Activated effector memory CD4-positive, alpha-beta T cell treated with Interleukin-2 at 50 U/mL for 16 hours (primary cell): ENCODE measurements around the gene RPS6KA2.

Experiments
- DNase-seq: peaks from one replicate; pipeline ENCODE4 v3.0.0-alpha.2; 2020

Gene RPS6KA2

DNA sequence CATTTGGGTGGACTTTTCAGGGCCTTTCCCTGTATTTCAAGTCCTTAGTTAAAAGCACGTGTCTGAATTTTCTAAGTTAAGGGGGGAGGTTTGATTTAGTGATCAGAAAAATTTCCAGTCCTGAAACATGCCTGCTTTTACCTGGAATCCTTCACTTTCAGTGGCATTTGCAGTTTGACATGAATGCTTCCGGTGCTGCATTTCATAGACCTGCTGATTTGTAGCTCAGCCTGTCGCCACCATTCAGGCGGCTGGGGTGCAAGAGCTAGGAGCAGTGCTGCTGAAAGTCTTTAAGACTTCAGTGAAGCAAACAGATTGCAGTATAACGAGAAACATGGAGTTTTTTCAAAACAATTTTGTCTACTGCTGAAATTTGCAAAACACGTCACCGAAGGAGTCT lies 14.0 kb downstream of the RPS6KA2 start:
- no peak for DNase-seq

DNA sequence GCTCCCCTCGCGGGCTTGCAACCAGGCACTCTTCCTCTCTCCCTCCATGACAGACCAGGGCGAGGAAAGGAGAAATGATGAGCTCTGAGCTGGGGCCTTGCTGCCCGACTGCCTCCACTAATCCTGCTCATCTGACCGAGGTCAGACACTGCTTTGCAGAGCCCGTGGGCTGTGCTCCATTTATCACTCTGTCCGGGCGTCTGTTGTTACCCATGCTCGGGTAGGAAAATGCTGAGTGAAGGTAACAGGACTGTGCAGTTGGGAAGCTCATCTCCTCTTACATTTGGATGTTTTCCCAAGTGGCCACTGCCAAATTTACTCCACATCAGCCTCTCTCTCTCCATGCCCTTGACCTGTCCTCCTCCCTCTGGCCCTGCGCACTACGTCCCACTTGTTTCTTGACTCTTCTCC lies 14.6 kb downstream of the RPS6KA2 start:
- DNase-seq: no peak

DNA sequence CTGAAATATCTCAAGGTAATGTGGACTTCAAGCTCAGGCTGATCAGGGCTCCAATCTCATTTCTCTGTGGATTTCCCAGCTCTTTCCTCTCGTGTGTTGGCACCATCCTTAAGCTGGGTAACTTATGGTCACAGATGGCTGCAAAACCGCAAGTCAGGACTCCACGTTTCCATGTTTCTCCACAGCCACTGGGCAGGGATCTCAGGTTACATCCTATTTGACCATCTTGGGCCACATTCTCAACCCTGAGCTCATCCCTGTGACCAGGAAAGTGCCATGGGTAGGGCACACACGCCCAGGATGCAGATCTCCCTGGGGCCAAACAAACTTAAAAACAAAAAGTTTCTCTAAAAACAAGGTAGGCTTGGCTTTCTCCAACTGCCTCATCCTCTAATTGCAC lies 15.4 kb downstream of the RPS6KA2 start:
- DNase-seq: no peak

DNA sequence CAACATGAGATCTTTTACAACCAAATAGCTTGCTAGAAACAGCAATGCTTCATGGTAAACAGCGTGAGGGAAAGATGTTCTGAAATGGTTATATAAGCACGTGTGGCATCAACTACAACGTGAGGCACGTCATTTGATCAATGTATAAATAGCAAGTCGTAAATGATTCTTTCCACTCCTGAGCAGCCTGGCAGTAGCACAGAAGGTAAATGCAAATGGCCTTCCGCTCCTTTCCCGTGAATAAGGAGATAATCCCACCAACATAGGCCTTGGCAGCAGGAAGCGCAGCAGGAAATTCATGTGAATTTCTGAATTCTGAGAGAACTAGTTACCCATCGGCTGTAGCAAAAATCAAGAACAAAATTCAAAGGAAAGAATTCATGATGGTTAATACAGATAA lies 17.0 kb downstream of the RPS6KA2 start:
- DNase-seq: no peak

DNA sequence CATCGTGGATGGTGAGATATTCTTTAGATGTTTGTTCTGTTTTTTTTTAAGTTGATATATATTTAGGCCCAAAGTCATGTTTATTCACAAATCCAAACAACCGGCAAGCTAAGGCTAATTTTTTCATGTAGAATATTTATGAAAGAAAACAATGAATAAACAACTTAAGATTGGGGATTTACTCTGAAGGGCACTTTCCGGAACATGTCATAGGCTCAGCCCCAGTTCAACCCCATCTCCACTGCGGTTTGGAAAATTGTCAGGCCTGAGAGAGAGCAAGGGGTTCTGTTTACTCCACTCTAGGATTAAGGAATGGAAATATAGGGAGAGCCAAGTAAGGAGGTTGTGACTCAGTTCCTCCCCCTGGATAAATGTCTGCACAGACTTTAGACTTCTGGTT lies 18.3 kb downstream of the RPS6KA2 start:
- no peak for DNase-seq

DNA sequence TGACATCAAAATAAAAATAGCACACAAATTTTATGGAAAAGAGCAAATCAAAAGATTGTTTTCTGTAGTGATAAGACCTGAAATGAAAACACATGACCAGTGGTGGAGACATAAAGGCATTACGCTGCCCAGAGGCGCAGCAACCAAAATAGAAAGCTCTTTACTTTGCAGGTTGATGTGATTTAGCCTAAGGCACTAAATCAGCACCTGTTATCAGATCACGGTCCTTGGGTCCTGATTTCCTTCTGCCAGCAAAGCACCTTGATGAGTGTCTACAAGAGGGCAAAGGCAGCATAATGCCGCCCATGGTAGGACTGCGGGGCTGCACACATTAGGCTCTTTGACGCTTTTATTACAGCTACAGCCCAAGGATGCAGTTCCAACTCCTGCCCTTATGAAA lies 21.3 kb downstream of the RPS6KA2 start:
- no peak for DNase-seq

DNA sequence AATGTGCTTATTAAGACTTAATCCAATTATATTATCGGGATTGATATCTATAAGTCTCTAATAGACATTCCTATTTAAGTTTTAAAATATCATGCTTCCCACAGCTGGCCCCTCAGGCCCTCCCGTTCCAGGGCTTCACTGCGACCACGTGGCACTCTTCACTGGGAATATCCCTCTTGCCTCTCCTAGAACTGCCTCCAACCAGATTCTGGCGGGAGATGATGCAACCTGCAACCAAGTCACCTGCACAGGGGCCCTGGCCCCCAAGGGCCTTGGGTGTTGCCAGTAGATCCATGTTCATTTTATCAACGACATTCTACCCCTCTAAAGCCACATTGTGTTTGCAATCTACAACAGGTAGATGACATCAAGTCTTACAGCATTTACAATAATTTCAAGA lies 22.1 kb downstream of the RPS6KA2 start:
- no peak for DNase-seq

DNA sequence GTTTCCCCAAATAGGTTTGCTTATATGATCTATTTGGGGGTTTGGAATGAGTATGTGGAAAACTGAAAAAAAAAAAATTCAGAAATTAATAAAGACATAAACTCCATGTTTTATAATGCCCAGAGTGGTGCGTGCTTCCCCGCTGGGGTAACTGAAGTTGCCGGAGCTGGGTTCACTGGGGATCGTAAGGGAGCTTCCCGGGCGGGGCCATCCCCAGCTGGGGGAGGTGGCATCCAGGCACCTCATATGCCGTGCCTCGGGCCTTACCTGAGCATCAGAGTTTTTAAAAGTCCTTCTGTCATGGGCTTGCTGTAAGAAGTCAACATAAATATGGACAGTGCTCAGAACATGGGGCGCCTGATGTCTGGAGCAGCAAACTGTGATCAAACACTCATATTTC lies 22.7 kb downstream of the RPS6KA2 start:
- DNase-seq: no peak

DNA sequence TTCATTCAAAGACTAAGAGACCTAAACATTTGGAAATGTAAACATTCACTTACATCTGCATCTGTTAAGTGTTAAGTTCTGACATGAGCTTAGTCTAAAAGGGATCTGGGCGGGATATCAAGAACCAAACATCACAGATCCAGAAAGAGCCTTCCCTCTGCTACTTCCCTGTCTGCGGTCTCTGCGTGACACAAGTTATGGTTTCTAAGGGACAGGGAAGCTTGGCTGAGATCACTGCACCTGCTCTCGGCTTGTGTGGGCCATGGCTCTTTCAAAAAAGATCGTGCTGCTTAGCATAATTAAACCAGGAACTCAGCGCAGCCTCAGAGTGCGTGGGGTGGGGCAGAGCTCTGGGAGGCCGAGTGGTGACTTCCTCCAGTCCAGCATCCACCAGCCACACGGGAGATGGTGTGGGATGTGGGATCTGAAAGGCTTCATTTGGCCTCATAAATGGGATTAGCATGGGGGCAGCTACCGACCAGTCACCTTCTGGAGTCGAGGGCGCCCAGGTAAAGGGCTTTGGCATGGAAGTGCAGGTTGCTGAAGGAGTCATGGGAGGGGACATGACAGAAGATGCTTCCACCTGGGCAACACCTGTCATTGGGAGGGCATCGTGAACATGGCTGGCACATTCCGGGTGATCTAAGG lies 23.9 kb downstream of the RPS6KA2 start:
- no peak for DNase-seq

DNA sequence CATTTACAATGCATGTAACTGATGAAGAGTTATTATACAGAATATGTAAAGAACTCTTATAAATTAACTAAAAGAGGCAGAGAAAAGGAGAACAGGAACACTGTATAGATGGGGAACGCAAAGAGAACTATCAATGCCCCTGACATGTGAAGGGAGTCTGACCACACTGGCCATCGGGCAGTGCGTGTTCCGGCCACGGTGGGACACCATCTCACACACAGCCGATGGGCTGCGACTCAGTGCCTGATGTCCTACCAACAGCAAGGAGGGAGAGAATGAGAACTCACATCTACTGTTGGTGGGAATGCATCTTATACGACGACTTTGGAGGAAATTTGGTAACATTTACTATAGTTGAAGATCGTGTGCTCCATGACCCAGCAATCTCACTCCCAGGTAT lies 25.1 kb downstream of the RPS6KA2 start:
- DNase-seq: no peak

DNA sequence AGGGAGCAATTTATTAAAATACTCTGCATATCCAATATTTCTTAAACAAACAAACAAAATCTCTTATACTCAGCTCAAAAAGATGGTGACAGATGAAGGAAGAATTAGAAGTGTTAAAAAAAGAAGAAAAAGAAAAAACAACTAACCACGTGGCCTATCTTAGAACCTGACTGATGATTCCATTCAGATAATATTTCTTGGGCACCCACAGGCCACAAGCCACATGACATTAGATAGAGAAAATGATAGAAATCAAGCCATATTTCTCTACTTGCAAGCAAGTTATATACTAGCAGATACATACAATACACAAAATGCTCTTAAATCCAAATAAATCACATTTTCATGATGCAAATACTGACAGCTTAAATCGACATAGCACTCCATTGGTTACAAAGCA lies 26.1 kb downstream of the RPS6KA2 start:
- DNase-seq: no peak

DNA sequence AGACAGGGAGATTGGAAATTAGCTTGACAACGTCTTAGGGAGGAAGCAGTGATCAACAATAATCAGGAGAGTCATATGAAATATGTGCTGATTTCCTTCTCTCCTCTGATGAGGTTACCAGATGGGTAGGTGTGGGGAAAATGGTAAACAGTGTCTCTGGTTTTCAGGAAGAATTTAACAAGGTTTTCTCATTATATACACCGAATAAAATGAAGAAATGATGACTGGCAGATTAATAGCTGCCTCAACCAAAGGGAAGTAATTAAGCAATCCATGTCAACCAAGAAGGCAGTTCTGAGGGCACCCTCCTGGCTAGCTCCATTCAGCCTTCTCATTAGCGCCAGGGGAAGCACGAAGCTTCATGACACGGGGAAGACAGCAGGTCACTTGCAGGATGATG lies 27.8 kb downstream of the RPS6KA2 start:
- DNase-seq: no peak

DNA sequence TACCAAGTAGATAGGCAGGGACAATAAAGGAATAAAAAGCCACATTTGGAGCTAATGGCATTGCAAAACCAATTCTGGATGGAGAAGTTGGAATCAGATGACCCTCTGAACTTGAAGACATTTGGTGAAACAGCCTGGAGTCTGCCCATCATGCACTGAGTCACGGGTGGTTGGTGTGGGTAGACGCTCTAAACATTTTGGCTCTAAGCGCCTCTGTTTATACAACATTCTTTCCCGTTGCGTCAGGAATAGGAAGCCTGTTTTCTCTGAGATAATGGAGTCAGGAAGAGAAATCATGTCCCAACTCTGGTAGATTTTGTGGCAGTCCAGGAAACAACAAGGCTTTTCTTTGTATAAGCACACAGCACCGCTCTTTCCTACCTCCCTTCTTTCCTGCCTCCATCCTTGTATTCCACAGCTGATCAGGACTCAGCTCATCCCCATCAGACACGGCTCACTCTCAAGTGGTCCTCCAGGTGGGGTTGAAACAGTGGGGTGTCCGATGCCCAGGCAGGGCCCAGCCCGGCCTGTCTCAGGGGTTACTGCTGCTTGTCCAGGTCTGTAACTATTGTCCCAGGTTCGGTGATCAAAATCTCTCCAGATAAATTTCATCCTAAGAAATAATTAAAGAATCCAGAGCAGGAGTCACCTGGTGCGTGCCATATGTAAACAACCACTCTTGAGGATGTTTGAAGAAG lies 28.5 kb downstream of the RPS6KA2 start:
- no peak for DNase-seq

DNA sequence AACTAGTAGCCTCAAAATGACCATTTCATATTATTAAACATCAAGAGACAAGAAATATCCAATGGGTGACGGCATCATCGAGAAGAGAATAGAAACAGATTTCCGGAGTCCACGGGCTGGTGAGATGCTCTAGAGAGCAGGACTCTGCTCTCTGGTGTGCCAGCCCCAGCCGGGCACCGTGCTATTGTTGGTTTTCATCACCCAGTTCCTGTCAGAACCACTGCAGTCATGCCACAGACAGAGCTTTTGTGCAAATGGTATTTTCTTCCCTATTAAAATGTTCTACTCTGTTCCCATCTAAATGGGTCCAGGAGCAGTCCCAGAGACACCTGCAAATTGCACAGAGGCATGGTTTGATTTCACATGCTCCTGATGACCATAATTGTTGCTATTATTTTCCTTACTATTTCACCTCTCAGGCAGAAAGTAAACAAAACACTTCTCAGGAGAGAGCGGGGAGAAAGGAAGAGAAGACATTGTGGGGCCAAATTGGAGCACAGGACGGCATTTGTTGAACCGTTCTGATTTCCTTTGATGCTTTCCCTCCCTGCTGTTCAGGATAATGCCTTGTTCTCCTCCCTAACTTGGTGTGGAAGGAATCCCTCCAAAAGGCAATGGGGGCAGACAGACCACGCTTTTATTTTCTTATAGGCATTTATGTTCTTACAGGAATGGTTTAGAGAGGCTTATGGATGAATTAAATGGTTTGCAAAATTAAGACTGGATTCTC lies 29.2 kb downstream of the RPS6KA2 start:
- no peak for DNase-seq

DNA sequence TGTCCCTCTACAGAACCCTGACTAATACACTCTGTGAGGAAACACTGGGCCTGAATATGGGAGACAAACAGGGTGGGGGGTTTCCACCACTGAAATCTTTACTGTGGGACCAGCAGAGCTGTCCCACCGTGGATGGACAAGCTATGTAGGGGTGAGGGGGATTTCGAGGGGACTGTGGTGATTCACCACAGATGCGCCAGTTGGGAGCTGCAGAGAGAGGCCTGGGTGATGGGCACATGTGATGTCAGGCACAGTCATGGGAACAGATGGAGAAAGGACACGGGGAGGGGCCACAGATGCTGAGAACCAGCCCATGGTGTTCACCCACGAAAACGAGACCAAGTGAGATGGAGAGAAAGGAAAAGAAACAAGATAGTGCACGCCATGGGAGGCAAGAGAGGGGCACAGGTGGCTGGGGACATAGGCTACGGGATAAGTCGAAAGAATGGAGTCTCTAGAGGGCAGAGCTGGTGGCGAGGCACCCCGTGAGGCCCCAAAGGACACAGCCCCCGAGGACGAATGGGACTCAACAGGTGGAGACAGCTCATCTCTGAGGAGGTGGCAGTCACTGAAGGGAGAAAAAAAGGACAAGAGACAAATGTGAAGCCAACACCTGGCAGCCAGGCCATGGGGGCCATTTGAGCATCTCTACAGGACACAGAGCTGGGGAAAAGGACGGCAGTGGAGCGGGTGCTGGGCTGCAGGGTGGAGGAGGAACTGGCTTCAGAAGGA lies 30.1 kb downstream of the RPS6KA2 start:
- DNase-seq: no peak

DNA sequence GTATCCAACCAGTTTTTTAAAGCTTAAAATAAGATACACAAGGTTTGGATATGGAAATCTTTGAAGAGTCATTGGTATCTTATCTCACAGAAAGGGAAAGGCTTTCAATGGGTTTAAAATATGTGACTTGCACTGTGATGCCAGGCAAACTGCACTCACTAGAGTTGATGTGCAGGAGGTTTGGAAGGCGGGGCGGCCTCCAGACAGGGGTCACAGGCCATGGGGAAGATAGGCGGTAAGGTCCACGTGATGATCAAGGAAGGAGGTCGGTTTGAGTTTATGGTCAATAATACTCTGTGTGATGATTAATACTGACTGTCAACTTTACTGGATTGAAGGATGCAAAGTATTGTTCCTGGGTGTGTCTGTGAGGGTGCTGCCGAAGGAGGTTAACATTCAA lies 31.1 kb downstream of the RPS6KA2 start:
- no peak for DNase-seq

DNA sequence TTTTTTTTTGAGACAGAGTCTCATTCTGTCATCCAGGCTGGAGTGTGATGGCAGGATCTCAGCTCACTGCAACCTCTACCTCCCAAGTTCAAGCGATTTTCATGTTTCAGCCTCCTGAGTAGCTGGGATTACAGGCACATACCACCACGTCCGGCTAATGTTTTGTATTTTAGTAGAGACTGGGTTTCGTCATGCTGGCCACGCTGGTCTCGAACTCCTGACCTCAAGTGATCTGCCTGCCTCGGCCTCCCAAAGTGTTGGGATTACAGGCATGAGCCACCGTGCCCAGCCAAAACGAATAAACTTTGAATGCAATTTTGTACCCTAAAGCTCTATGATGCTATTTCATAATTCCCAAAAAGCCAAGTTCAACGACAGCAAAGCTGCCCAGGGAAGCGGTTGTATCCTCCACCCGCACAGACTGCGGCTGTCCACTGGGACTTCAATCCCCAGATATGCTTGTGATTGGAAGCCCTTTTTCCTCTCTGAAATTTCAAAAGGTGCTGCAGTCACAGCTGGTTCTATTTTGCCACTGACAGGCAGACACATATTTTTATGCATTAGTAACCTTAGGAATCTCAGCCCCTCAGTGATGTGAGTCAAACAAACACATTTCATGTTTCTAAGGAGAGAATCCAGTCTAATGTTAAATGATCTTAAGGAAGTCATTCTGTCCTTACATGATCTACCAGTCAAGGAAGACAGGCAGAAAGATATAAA lies 31.8 kb downstream of the RPS6KA2 start:
- no peak for DNase-seq

DNA sequence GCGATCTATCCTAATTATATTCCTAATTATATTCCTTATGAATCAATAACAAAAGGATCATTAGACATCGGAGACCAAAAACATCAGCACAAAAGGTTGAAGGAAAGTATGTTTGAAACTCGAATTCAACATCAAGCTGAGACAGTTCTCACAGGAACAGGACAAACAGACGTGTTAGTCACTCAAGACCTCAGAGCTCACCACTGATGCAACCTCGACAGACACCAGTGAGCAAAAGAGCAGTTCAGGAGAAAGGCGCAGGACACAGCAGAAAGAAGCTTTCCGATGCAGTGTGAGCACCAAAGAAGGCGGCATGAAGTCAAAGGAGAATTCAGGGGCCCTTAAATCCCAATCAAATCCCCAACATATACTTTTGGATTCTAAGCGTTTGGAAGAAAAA lies 34.2 kb downstream of the RPS6KA2 start:
- no peak for DNase-seq

DNA sequence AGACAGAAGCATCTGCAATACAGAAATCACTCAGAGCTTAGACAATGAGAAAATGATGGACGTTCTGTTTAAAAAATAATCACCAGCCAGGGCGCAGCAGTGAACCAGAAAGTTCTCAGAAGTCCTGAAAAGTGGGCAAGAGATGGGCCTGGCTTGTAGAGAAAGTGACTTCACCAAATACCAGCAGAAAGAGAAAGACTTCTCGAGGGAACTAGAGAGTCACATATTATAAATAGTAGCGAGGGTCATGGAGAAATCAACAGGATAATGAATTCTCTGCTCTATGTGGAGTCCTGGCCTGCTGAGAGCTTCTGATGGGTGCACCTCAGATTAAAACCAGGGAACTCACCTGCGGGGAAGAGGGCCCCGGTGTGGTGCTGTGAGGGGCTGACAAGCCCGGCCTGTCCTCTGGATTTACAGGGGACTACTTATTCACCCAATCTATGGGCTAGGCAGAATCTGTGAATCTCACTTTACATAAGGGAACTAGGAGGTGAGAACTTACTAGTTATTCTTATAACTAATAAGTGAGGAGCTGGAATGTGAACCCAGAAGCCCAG lies 35.0 kb downstream of the RPS6KA2 start:
- DNase-seq: no peak

DNA sequence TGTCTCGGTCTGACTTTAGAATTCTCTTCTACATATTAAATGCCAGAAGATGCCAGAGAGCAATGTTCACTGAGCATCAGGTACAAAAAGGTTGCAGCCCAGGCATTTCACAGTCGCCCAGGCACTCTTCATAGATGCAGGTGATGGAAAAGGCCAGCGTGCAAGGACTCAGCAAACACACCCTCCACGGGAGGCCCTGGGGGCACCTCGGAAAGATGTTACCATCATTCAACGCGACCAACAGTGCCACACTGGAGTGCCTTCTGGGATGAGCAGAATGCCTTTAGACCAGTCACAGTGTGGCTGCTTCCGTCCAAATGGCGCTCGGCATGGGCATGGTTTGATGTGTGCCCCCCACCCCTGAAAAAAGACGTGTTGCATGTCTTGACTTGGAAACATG lies 36.0 kb downstream of the RPS6KA2 start:
- no peak for DNase-seq

DNA sequence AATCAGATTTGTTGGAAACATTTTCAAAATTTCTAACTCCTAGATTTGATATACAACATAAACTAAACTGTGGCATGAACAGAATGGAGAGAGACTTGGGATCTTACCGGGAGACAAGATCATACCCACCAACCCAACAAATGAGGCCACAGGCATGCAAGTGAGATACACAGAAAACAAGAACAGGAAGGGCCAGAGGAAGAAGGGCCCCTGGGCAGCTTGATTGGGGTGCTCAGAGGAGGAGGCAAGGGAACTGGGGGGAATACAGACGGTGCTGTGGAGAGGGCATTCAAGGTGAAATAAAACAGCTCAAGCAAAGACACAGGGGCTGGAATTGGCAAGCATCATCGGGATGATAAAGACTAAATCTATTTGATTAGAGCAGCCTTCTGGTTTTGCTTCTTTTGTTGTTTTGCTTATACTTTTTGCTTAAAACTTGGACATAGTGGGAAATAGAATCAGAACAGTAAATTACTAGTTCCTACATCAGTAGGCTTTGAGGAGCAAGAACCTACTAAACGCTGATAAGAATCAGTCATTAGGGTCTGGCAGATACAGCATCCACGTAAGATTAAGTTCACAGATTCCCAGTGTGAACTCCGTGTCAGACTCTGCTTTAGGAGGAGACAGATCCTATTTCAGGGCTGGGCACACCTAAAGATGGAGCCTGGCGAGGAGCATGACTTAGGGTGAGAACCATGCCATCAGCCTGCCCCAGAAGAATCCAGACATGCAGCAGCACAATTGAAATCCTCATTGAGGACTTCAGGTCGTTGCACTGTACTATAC lies 37.1 kb downstream of the RPS6KA2 start:
- no peak for DNase-seq

DNA sequence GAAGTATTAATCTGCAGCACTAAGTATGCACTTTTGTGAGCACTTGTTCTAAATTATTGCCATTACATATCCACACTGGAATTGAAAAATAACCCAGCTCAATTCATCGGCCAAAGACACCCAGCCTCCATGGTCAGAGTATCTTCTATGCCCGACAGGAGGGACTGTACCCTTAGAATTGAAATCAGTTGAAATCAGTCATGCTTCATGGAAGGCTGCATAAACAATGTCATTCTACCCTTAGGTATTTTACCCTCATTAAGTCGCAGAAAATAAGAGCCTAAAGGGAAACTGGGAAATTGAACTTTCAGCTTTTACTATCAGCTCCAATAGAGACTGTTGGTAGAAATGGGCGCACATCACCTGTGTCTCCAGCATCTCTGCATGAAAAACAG lies 37.7 kb downstream of the RPS6KA2 start:
- no peak for DNase-seq
